Neural cell (in vitro differentiated cells): ENCODE results near the gene SPON1. TPM values are rescaled to one million over a fixed set of nuclear protein-coding genes. Genes with fewer than 3 reads are reported as not detected.
"Not testable (repeated sequence)": the region's sequence is repeated elsewhere in the genome, so short reads cannot be mapped to it uniquely, and the experiment has no call there.

ENCODE experiments used
- H2AFZ ChIP-seq: fragments of 200-600, 300-800 bp; sonication (generic), shearing (Covaris generic); 2 replicates; pipeline ENCODE4 v1.6.0; 2014; ENCODE audit warnings: low read depth, mild to moderate bottlenecking, antibody characterized with exemption, low read length, moderate library complexity
- H3F3A ChIP-seq: fragments of 200-600 bp; shearing (Covaris generic); 2 replicates; pipeline ENCODE4 v1.6.1; 2016; ENCODE audit warnings: mild to moderate bottlenecking, moderate library complexity, mixed read lengths, antibody characterized with exemption, low read length; ENCODE audit not compliant: insufficient read depth, poor library complexity, severe bottlenecking
- H3K27ac ChIP-seq: fragments of 200-600, 300-800 bp; sonication (generic), shearing (Covaris generic); 2 replicates; pipeline ENCODE4 v1.5.1; 2014; ENCODE audit warnings: mild to moderate bottlenecking, low read length, moderate library complexity
- H3K27me3 ChIP-seq: fragments of 300-800, 200-600 bp; sonication (generic), shearing (Covaris generic); 2 replicates; pipeline ENCODE4 v1.6.0; 2014; ENCODE audit warnings: mild to moderate bottlenecking, low read depth, low read length, moderate library complexity; ENCODE audit not compliant: insufficient read depth
- H3K36me3 ChIP-seq: fragments of 300-800, 200-600 bp; sonication (generic), shearing (Covaris generic); 2 replicates; pipeline ENCODE4 v1.5.1; 2014; ENCODE audit warnings: mild to moderate bottlenecking, antibody characterized with exemption, low read length, moderate library complexity; ENCODE audit not compliant: insufficient read depth
- H3K4me2 ChIP-seq: fragments of 300-800, 200-600 bp; sonication (generic), shearing (Covaris generic); 2 replicates; pipeline ENCODE4 v1.6.0; 2014; ENCODE audit warnings: mild to moderate bottlenecking, low read length
- H3K4me3 ChIP-seq: fragments of 300-800, 200-600 bp; sonication (generic), shearing (Covaris generic); 2 replicates; pipeline ENCODE4 v1.5.1; 2014; ENCODE audit warnings: mild to moderate bottlenecking, low read length, moderate library complexity
- H3K79me2 ChIP-seq: fragments of 200-600 bp; shearing (Covaris generic); replicated peaks from 2 replicates; pipeline ENCODE4 v1.6.0; 2014; ENCODE audit warnings: mild to moderate bottlenecking, low read length, moderate library complexity; ENCODE audit not compliant: insufficient read depth
- H3K9ac ChIP-seq: fragments of 300-800, 200-600 bp; sonication (generic), shearing (Covaris generic); 2 replicates; pipeline ENCODE4 v1.6.1; 2016; ENCODE audit warnings: mild to moderate bottlenecking, low read length, mixed read lengths
- H3K9me2 ChIP-seq: fragments of 200-600 bp; shearing (Covaris generic); 2 replicates; pipeline ENCODE4 v1.6.1; 2016; ENCODE audit warnings: mild to moderate bottlenecking, low read length, mixed read lengths; ENCODE audit not compliant: insufficient read depth
- H3K9me3 ChIP-seq: fragments of 200-600, 300-800 bp; sonication (generic), shearing (Covaris generic); 2 replicates; pipeline ENCODE4 v1.6.1; 2016; ENCODE audit warnings: mild to moderate bottlenecking, mixed run types, low read length, moderate library complexity, mixed read lengths
- H4K20me1 ChIP-seq: fragments of 200-600 bp; shearing (Covaris generic); 2 replicates; pipeline ENCODE4 v1.6.1; 2016; ENCODE audit warnings: mild to moderate bottlenecking, mixed run types; ENCODE audit not compliant: insufficient read depth
- CTCF ChIP-seq: fragments of 450-650 bp; IDR thresholded peaks from 2 replicates; pipeline ENCODE4 v1.5.1; 2014; ENCODE audit warnings: antibody characterized with exemption, mild to moderate bottlenecking, moderate library complexity; ENCODE audit not compliant: poor library complexity, severe bottlenecking
- EP300 ChIP-seq: fragments of 450-650 bp; conservative IDR thresholded peaks from 2 replicates; pipeline ENCODE4 v1.6.1; 2014; ENCODE audit warnings: antibody characterized with exemption, mild to moderate bottlenecking, moderate library complexity; ENCODE audit not compliant: poor library complexity, severe bottlenecking
- EZH2 ChIP-seq: fragments of 200-600, 300-800 bp; shearing (Covaris generic), sonication (generic); IDR thresholded peaks from 2 replicates; pipeline ENCODE4 v1.6.1; 2014; ENCODE audit warnings: antibody characterized with exemption, low read length, borderline replicate concordance, mild to moderate bottlenecking; ENCODE audit not compliant: insufficient read depth, poor library complexity, severe bottlenecking
- MXI1 ChIP-seq: fragments of 450-650 bp; conservative IDR thresholded peaks from 2 replicates; pipeline ENCODE4 v1.6.1; 2014; ENCODE audit warnings: antibody characterized with exemption, mild to moderate bottlenecking; ENCODE audit not compliant: poor library complexity, severe bottlenecking
- POLR2AphosphoS5 ChIP-seq: IDR thresholded peaks from 2 replicates; pipeline ENCODE4 v1.6.1; 2012
- RAD21 ChIP-seq: fragments of 450-650 bp; conservative IDR thresholded peaks from 2 replicates; pipeline ENCODE4 v1.6.1; 2014; ENCODE audit warnings: antibody characterized with exemption, mild to moderate bottlenecking, moderate library complexity
- REST ChIP-seq: IDR thresholded peaks from 2 replicates; pipeline ENCODE4 v1.6.1; 2012; ENCODE audit warnings: borderline replicate concordance
- SMC3 ChIP-seq: fragments of 450-650 bp; conservative IDR thresholded peaks from 2 replicates; pipeline ENCODE4 v1.6.1; 2014; ENCODE audit warnings: antibody characterized with exemption, mild to moderate bottlenecking, moderate library complexity; ENCODE audit not compliant: poor library complexity
- TAF1 ChIP-seq: IDR thresholded peaks from 2 replicates; pipeline ENCODE4 v1.6.1; 2012; ENCODE audit warnings: low read depth
- polyA plus RNA-seq: library from polyadenylated mRNA; depleted of rRNA; stranded (reverse); fragments of >200 nt; gene quantifications from 2 replicates; pipeline ENCODE4 v1.2.3, GENCODE V29; 2014

SPON1 gene
- polyA plus RNA-seq, 1 donor from 2014 or later = 0.66 TPM

- no peak overlapping the region for H2AFZ ChIP-seq
- no peak overlapping the region for H3K9ac ChIP-seq
- H4K20me1 ChIP-seq = no peaks in the 10 kb centered on the region
- H3K9me3 ChIP-seq = no peaks in the 10 kb centered on the region
- H3K36me3 ChIP-seq = no peaks in the 10 kb centered on the region
- H3K27ac ChIP-seq = no peak overlapping the region
- H3K9me2 ChIP-seq = no peaks in the 10 kb centered on the region
- no peaks in the 10 kb centered on the region for H3K79me2 ChIP-seq
- no peak overlapping the region for H3K4me2 ChIP-seq
- TF ChIP-seq MXI1 (no peak), SMC3 (no peak), CTCF (no peak), EP300 (no peak), REST (no peak), EZH2 (no peak), RAD21 (no peak), TAF1 (no peak), POLR2AphosphoS5 (no peak)
- no peaks in the 10 kb centered on the region for H3K27me3 ChIP-seq
- H3F3A ChIP-seq = no peaks in the 10 kb centered on the region
- no peak overlapping the region for H3K4me3 ChIP-seq
Observed at GRCh38 chr11:14029971-14030920, 67.7 kb downstream of the SPON1 start.

DNA sequence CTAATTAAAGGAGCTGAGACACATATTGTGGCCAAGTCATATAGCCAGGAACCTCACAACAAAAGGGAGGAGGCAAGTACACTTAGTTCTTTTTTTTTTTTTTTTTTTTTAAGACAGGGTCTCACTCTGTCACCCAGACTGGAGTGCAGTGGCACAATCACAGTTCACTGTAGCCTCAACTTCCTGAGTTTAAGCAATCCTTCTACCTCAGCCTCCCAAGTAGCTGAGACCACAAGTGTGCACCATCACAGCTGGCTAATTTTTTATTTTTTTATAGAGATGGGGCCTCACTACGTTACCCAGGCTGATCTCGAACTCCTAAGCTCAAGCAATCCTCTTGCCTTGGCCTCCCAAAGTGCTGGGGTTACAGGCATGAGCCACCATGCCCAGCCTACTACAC lies 73.0 kb downstream of the SPON1 start:
- H3K27me3 ChIP-seq, H3K4me2 ChIP-seq, H3K36me3 ChIP-seq, H3K4me3 ChIP-seq, H3K9me3 ChIP-seq, H3K27ac ChIP-seq, H3F3A ChIP-seq, H3K79me2 ChIP-seq, H3K9ac ChIP-seq, H4K20me1 ChIP-seq, H2AFZ ChIP-seq, H3K9me2 ChIP-seq: not testable (repeated sequence)
